Astrocyte (in vitro differentiated cells and primary cell): Measurements from ENCODE around the gene JAG2. TPM values are rescaled to one million over a fixed set of nuclear protein-coding genes. Genes with fewer than 3 reads are reported as not detected.

ENCODE experiments used
- DNase-seq: peaks from one replicate; pipeline ENCODE4 v3.0.0-alpha.2; 2010; ENCODE audit warnings: low read depth
- FAIRE-seq: peaks from 2 replicates; lab custom pipeline; 2011; peaks lifted over from hg19 to GRCh38; lab: Jason Lieb, UNC
- H2AFZ ChIP-seq: 2 replicates; pipeline ENCODE4 v1.6.0; 2012; ENCODE audit warnings: low read depth, low read length, inconsistent platforms
- H3K27ac ChIP-seq: 2 replicates; pipeline ENCODE4 v1.5.1; 2011; ENCODE audit warnings: low read depth, low read length, inconsistent platforms
- H3K27me3 ChIP-seq: 2 replicates; pipeline ENCODE4 v1.6.0; 2011; ENCODE audit warnings: low read length, inconsistent platforms; ENCODE audit not compliant: insufficient read depth
- H3K36me3 ChIP-seq: 2 replicates; pipeline ENCODE4 v1.5.1; 2011; ENCODE audit warnings: low read length, inconsistent platforms; ENCODE audit not compliant: insufficient read depth
- H3K4me1 ChIP-seq: 2 replicates; pipeline ENCODE4 v1.5.1; 2011; ENCODE audit warnings: low read length, inconsistent platforms; ENCODE audit not compliant: insufficient read depth
- H3K4me2 ChIP-seq: 2 replicates; pipeline ENCODE4 v1.6.0; 2012; ENCODE audit warnings: low read length, inconsistent platforms
- H3K4me3 ChIP-seq: 2 replicates; pipeline ENCODE4 v1.5.1; 2011; ENCODE audit warnings: low read depth, mild to moderate bottlenecking, low read length, inconsistent platforms; ENCODE audit not compliant: insufficient read depth
- H3K79me2 ChIP-seq: 2 replicates; pipeline ENCODE4 v1.6.0; 2012; ENCODE audit warnings: mild to moderate bottlenecking, low read length, inconsistent platforms; ENCODE audit not compliant: insufficient read depth
- H3K9ac ChIP-seq: 2 replicates; pipeline ENCODE4 v1.6.0; 2012; ENCODE audit warnings: mild to moderate bottlenecking, low read length, inconsistent platforms
- H3K9me3 ChIP-seq: 2 replicates; pipeline ENCODE4 v1.5.1; 2012; ENCODE audit warnings: low read depth, mild to moderate bottlenecking, low read length, inconsistent platforms; ENCODE audit not compliant: insufficient read depth
- H4K20me1 ChIP-seq: 2 replicates; pipeline ENCODE4 v1.6.0; 2012; ENCODE audit warnings: low read length, inconsistent platforms; ENCODE audit not compliant: insufficient read depth
- H3K27ac Mint-ChIP-seq: one replicate; pipeline ENCODE4 v1.8.0; 2021; ENCODE audit warnings: mild to moderate bottlenecking, mixed read lengths; ENCODE audit not compliant: unreplicated experiment
- H3K27me3 Mint-ChIP-seq: one replicate; pipeline ENCODE4 v1.8.0; 2021; ENCODE audit warnings: low read depth, mixed read lengths; ENCODE audit not compliant: unreplicated experiment
- H3K36me3 Mint-ChIP-seq: one replicate; pipeline ENCODE4 v1.8.0; 2021; ENCODE audit warnings: low read depth, mixed read lengths; ENCODE audit not compliant: unreplicated experiment
- H3K4me1 Mint-ChIP-seq: one replicate; pipeline ENCODE4 v1.8.0; 2021; ENCODE audit warnings: low read depth, mixed read lengths; ENCODE audit not compliant: unreplicated experiment
- H3K4me3 Mint-ChIP-seq: one replicate; pipeline ENCODE4 v1.8.0; 2021; ENCODE audit warnings: mild to moderate bottlenecking, moderate library complexity, mixed read lengths; ENCODE audit not compliant: unreplicated experiment
- H3K9me3 Mint-ChIP-seq: one replicate; pipeline ENCODE4 v1.8.0; 2021; ENCODE audit warnings: mild to moderate bottlenecking, mixed read lengths; ENCODE audit not compliant: unreplicated experiment
- EZH2 ChIP-seq: IDR thresholded peaks from 2 replicates; pipeline ENCODE4 v1.6.1; 2012; ENCODE audit warnings: mild to moderate bottlenecking, low read length, inconsistent platforms; ENCODE audit not compliant: insufficient read depth
- total RNA-seq: library from RNA; stranded (reverse); gene quantifications from 2 replicates; pipeline ENCODE4 v1.2.1, GENCODE V29; 2021
- TF ChIP-seq, protein P1 (sequence below): IDR thresholded peaks from 2 replicates; pipeline ENCODE4 v1.5.1; 2011; ENCODE audit warnings: low read depth, mild to moderate bottlenecking, inconsistent platforms, low read length, moderate library complexity; ENCODE audit not compliant: insufficient read depth

JAG2 gene
- total RNA-seq, 1 donor from 2014 or later = 6.6 TPM

GRCh38 chr14:105208738-105209075 lies 40.1 kb upstream of the JAG2 start:
- no peaks in the 10 kb centered on the region for H3K27me3 Mint-ChIP-seq
- Histone ChIP-seq H3K4me3 (no peak overlapping the region), H3K36me3 (no peaks in the 10 kb centered on the region), H4K20me1 (peaks cover 10% of the 10 kb centered on the region), H3K27ac (no peak overlapping the region), H3K79me2 (no peaks in the 10 kb centered on the region), H3K4me1 (no peaks in the 10 kb centered on the region), H3K4me2 (no peak overlapping the region), H2AFZ (no peak overlapping the region), H3K27me3 (no peaks in the 10 kb centered on the region), H3K9ac (no peak overlapping the region), H3K9me3 (no peaks in the 10 kb centered on the region)
- H3K9me3 Mint-ChIP-seq = no peaks in the 10 kb centered on the region
- H3K36me3 Mint-ChIP-seq = peaks cover 2% of the 10 kb centered on the region
- H3K4me1 Mint-ChIP-seq = no peaks in the 10 kb centered on the region
- DNase-seq (no peak), FAIRE-seq (no peak)
- no peak for TF ChIP-seq EZH2
- TF ChIP-seq, protein P1, sequence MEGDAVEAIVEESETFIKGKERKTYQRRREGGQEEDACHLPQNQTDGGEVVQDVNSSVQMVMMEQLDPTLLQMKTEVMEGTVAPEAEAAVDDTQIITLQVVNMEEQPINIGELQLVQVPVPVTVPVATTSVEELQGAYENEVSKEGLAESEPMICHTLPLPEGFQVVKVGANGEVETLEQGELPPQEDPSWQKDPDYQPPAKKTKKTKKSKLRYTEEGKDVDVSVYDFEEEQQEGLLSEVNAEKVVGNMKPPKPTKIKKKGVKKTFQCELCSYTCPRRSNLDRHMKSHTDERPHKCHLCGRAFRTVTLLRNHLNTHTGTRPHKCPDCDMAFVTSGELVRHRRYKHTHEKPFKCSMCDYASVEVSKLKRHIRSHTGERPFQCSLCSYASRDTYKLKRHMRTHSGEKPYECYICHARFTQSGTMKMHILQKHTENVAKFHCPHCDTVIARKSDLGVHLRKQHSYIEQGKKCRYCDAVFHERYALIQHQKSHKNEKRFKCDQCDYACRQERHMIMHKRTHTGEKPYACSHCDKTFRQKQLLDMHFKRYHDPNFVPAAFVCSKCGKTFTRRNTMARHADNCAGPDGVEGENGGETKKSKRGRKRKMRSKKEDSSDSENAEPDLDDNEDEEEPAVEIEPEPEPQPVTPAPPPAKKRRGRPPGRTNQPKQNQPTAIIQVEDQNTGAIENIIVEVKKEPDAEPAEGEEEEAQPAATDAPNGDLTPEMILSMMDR = no peak
- H3K27ac Mint-ChIP-seq = no peak overlapping the region
- no peak overlapping the region for H3K4me3 Mint-ChIP-seq

GRCh38 chr14:105207996-105208737 lies 39.6 kb upstream of the JAG2 start:
- Histone ChIP-seq H3K4me3 (no peak overlapping the region), H3K27me3 (no peaks in the 10 kb centered on the region), H3K79me2 (no peaks in the 10 kb centered on the region), H2AFZ (no peak overlapping the region), H3K36me3 (no peaks in the 10 kb centered on the region), H3K9ac (no peak overlapping the region), H3K9me3 (no peaks in the 10 kb centered on the region), H4K20me1 (peaks cover 10% of the 10 kb centered on the region), H3K4me1 (no peaks in the 10 kb centered on the region), H3K4me2 (no peak overlapping the region), H3K27ac (no peak overlapping the region)
- DNase-seq (no peak), FAIRE-seq (no peak)
- Mint-ChIP-seq H3K36me3 (no peaks in the 10 kb centered on the region), H3K9me3 (no peaks in the 10 kb centered on the region), H3K4me1 (no peaks in the 10 kb centered on the region), H3K27me3 (no peaks in the 10 kb centered on the region), H3K27ac (no peak overlapping the region), H3K4me3 (no peak overlapping the region)
- no peak for TF ChIP-seq EZH2
- TF ChIP-seq, protein P1 = no peak

GRCh38 chr14:105207460-105207901 lies 38.9 kb upstream of the JAG2 start:
- no peak for FAIRE-seq
- H4K20me1 ChIP-seq = peaks cover 6% of the 10 kb centered on the region
- no peak overlapping the region for H2AFZ ChIP-seq
- Mint-ChIP-seq H3K9me3 (no peaks in the 10 kb centered on the region), H3K4me3 (no peak overlapping the region), H3K4me1 (no peaks in the 10 kb centered on the region), H3K27me3 (no peaks in the 10 kb centered on the region), H3K27ac (no peak overlapping the region), H3K36me3 (no peaks in the 10 kb centered on the region)
- H3K9me3 ChIP-seq = no peaks in the 10 kb centered on the region
- H3K4me3 ChIP-seq = no peak overlapping the region
- H3K27me3 ChIP-seq = no peaks in the 10 kb centered on the region
- no peak overlapping the region for H3K4me2 ChIP-seq
- H3K27ac ChIP-seq = no peak overlapping the region
- H3K36me3 ChIP-seq = no peaks in the 10 kb centered on the region
- no peak for DNase-seq
- H3K79me2 ChIP-seq = no peaks in the 10 kb centered on the region
- TF ChIP-seq, protein P1 = no peak
- TF ChIP-seq EZH2 = no peak
- no peak overlapping the region for H3K9ac ChIP-seq
- H3K4me1 ChIP-seq = no peaks in the 10 kb centered on the region
